T-helper 1 cell treated with Interleukin-12 subunit alpha and Interleukin-12 subunit beta and Interleukin-4 antibody, amounts not matched to agents 30 ng/mL and 1 ng/mL, for 36 hours (primary cell): ENCODE measurements around the gene HCN1. TPM values are rescaled to one million over a fixed set of nuclear protein-coding genes. Genes with fewer than 3 reads are reported as not detected.
"Not testable (repeated sequence)": the region's sequence is repeated elsewhere in the genome, so short reads cannot be mapped to it uniquely, and the experiment has no call there.

Source experiments
- intact Hi-C: fragments of 100-400 bp; cut with micrococcal nuclease; formaldehyde crosslinking; loops from one replicate; pipeline ENCODE4 v1.15.1; 2024
- total RNA-seq: library from RNA; stranded (reverse); gene quantifications from 2 replicates; pipeline ENCODE4 v1.2.3, GENCODE V29; 2022

The HCN1 gene
- total RNA-seq, 1 donor from 2014 or later: not detected

DNA sequence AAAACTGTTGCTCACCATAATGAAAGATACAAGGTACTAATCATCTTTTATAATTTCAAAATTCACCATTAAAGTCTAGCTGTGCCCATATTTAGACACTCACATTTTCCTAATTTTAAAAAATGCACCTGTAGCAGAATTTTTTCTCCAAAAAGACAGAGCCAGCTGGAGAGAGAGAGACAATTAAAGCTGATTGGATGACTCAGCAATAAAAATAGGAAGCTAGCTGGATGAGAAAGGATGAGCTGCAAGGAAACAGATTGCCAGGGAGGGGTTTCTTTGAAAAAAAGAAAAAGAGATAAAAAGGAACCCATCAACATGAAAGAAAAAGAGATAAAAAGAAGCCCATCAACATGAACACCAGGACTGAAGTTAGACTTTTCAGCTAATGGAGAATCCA, 73.8 kb downstream of the HCN1 start:
- intact Hi-C loops: no loop called here

DNA sequence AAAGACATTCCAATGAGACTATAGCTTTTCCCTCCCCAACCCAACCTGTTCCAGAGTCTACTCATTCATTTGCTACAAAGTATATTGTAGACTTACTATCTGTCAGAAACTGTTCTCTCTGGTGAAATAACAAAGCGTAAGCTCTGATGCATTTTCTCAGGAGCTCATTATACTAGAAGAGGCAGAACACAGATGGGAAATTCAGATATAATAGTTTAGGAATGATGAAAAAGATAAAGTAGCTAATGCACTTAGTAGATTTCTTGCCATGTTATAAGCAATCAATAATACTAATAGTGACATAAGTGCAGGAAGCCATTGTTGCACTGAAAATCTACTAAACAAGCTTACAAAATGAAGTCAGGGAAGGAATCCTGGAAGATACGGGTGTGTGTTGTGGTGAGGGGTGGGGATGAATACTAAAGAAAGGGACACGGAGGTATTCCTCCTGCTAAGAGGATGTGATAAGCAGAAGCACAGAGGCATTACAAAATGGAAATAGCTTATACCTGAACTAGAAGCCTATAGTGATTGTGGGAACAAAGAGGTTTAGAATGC, 78.2 kb downstream of the HCN1 start:
- intact Hi-C loops: no loop called here

DNA sequence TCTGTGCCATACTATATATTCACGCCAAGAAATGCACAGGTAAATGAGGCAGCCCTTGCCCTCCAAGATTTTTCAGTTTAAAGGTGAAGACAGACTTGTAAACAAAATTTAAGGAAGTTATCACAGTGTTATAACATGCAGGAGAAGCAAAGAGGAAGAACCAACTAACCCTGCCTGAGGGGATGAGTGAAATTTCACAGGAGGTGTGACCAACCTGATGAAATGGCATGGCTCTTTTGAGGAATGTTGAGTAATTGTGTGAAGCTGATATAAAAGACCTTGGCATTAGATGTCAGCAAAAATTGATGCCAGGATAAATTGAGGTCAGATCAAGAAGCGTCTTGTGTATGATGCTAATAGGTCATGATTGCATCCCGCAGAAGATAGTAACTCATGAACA, 86.5 kb downstream of the HCN1 start:
- intact Hi-C loops: no loop called here

DNA sequence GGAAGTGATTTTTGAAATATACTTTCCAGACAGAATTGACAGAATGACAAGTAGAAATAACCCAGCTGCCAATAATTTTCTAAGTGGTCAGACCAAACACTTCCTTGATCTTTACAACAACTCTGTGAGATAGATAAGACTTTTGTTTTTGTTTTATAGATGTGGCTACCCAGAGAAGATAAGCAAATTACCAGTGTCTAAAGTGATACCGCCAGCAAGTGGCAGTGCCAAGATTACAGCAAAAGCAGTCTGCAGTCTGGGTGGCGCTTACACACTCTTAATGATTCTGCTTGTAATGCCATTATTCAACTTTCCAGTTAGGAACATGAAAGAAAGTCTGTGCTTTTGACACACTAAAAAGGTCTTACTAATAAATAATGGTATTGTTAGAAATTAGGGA, 92.1 kb downstream of the HCN1 start:
- intact Hi-C loops: no loop called here

DNA sequence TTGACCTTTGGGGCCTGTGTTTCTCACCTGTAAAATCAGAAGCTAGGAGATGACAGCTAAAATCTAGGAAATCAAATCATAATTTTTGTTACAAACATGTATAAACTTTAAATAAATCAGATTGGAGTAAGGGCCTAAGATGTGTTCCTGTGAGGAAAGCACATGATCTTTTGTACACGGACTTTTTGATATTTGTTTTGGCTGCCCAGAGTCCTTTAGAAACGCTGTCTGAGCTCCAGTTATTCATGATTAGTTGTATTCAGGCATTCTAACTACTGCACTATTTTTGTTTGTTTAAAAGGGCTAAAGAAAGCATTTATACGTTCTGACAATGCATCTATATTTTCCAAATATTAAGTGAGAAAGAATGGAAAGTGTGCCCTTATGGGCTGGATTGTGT, 94.8 kb downstream of the HCN1 start:
- intact Hi-C loops: no loop called here

DNA sequence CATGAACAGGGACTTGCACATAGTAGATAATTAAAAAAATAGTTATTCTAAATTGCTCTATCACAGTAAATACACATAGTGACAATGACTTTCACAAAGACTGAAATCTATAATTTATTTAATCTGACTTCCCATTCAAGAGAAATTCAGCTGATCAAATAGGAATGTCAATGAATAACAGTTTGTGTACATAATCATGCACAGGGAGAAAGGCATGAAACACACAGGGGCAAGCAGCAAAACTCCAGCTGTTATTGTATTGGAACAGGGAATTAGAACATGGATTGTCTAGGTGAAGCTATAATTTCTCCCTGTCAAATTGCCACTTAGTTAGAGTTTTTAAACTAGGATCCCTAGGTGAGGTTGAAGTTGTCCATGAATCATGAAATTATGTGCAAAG, 99.9 kb downstream of the HCN1 start:
- intact Hi-C loops: no loop called here

DNA sequence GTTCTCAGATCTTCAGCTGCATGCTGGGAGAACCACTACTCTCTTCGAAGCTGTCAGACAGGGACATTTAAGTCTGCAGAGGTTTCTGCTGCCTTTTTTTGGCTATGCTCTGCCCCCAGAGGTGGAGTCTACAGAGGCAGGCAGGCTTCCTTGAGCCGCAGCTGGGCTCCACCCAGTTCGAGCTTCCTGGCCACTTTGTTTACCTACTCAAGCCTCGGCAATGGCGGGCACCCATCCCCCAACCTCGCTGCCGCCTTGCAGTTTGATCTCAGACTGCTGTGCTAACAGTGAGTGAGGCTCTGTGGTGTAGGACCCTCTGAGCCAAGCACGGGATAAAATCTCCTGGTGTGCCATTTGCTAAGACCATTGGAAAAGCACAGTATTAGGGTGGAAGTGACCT, 110.2 kb downstream of the HCN1 start:
- intact Hi-C loops: not testable (repeated sequence)

DNA sequence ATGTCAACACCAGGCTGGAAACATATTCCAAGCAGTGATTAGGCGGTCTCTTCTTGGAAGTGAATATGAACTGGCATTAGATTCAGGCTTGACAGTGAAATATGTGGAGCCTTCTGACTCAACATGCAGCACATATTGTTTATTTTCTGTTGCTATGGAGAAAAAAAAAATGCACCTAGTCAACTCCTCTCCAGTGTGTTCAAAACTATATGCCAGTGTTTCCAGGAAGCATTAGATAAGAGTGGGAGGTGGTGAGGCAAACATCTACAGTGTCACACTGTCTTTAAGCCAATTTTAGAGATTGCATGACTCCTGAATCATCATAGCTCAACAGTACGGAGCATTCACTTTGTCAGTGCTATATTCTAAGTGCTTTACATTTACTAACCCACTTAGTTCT, 117.9 kb downstream of the HCN1 start:
- intact Hi-C loops: no loop called here

DNA sequence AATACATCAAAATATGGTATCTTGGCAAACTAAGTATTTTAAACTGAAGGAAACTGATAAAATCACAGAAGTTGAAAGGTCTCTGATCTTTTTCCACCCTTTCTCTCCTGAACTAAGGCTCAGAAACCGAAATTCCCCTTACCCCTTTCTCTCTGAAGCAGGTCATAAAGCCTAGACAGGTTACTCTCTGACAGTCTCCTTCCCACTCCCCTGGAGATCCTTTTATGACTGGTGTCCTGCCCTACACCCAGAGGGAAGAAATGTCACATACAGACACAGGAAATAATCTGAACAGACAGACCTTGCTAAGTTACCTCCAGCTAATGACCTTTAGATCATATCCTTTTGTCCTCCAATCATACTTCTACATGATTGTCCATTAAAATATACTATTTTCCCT, 127.4 kb downstream of the HCN1 start:
- intact Hi-C loops: no loop called here

DNA sequence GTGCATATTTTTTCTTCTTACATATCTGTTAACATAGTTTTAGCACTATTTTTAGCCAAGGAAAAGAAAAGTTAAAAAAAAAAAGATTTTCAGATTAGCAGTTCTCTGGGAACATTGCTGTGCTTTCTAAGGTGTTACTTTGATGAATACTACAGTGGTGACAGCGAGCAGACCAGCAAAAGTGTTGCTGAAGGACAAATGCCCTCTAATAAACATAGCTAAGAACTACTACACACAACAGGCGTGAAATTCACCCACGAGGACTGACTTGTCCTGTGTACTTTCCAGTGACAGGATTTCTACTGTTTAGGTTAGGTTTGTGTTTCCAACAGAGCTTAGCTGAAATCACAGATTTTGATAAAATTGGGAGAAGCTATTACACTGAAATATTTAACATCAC, 153.8 kb downstream of the HCN1 start:
- intact Hi-C loops: no loop called here

DNA sequence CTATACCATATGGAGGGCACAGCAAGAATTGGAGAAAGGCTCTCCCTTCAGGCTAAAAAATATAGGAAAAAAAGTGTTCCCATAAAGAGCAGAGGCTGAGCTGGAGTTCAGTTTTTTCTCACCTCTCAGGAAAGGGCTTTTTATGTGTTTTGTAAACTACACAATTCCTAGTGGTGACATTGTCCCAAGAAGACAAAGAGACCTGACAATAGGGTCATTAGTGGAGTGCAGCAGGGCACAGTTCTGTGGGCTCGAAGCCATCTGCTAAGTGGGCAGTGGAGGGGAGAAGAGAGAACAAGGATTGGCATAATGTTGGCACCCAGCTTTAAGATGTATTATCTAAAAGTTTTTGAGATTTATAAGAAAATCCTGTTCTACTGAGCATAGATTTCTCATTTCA, 162.5 kb downstream of the HCN1 start:
- intact Hi-C loops: no loop called here

DNA sequence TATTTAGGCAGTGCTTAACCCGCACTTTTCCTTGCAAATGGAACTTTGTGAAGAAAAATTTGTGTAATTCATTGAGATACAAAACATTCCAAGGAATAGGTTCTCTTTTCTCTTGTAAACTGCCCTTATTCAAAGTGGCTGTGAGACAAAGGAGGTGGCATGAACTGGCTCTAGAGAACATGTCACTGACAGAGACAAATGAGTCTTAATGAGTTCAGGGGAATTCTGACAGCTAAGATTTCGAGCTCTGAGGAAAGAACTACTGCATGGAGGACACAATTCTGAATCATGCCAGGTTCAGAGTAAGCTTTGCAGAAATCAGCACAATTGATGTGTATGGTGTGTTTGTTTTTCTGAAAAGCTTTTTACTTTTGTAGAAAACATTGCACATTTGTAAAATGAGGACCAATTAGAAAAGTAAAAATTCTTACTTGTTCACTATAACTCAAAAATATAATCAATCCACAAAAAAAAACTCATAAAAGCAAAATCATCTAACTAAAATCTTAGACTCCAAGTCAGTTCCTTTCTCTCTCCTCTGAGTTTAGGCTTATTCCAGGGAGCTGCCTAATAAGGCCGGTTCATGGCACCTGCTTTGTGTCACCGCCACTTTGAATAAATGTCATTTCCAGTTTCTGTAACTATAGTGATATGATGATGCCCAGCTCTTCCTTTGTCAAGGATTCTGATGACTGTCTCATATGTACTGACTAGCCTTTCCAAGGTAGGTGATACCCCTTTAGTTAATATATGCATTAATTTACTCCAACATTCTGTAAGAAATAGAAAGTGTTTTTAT, 163.2 kb downstream of the HCN1 start:
- intact Hi-C loops: no loop called here

DNA sequence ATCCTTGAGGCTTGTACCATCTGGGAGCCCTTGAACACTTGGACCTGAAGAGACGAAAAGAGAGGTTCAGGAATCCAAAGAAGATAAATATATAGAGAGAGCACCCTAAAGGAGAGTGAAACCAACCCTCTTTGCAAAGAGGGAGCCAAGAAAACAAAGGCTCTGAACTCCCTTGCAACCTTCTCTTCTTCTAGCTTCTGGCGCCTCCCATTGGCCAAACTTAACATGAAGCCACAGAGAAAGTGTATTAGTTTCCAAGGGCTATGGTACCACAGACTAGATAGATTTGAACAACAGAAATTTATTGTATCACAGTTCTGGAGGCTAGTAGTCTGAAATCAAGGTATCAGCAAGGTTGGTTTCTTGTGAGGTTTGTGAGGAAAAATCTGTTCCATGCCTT, 175.1 kb downstream of the HCN1 start:
- intact Hi-C loops: no loop called here

DNA sequence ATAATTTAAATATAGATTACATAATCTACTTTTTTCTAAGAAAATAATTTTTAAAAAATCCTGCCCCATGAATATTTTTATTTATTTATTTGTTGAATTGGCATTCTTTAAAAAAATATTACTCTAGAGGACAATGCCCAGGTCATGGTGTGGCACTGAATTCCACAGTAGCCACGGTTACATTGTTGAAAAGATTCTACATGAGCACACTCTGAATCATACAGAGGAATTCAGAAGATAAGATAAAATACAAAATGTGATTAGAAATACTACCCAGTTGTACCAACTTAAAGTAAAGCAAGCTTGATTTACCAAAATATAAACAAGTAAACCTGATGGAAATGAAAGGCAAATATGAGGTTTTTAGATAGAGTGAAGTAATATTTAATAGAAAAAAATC, 183.7 kb downstream of the HCN1 start:
- intact Hi-C loops: no loop called here

DNA sequence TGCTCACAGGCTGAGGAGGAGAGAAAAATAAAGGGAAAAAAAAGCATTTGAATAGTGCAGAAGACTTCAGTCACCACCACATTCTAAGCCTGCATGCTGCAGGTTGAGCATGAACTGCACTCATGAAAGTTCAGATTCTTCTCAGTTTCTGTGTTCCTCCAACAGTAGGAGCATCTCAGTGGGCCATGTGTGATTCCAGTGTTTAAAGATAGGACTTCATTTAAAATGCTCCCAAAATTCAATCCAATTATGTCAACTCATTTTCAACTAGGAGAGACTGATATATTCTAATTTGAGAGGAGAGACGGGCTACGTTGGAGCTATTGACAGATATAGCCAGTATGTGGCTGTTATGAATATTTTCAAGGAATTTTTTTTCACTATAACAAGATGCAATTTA, 186.8 kb downstream of the HCN1 start:
- intact Hi-C loops: no loop called here

DNA sequence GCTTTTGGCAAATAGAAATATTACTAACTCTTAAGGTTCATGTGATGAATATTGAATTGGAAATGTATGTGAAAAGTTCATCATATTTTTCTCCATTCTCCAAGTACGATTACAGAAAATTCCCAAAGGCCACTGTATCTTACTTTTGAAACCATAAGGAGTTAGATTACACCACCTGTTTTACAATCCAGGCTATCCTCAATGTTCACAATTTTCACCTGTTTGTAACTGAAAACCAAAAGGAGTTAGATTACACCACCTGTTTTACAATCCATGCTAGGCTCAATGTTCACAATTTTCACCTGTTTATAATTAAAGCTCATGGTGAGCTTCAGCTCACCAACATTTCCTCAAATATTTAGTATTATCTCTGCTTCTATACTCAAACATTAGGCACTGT, 188.0 kb downstream of the HCN1 start:
- intact Hi-C loops: no loop called here

DNA sequence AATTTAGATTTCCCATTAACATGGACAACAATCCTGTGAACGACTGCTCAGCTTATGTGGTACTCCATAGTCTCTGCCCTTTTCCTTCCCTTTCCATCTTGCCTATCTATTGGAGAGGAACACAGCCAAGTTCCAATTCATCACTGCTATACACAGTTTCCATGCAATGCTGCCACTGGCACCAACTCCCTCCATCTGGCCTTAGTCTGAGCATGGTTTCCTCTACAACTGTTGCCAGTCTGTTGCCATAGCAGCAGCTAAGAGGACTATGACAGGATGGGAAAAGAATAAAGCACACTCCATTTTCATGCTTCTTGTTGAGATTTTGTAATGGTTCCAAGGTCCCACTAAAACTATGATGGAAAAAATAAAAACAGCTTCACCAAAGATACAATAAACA, 189.0 kb downstream of the HCN1 start:
- intact Hi-C loops: no loop called here

DNA sequence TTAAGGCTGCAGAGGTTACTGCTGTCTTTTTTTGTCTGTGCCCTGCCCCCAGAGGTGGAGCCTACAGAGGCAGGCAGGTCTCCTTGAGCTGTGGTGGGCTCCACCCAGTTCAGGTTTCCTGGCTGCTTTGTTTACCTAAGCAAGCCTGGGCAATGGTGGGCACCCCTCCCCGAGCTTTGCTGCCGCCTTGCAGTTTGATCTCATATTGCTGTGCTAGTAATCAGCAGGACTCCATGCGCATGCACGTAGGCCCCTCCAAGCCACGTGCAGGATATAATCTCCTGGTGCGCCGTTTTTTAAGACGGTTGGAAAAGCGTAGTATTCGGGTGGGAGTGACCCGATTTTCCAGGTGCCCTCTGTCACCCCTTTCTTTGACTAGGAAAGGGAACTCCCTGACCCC, 197.2 kb downstream of the HCN1 start:
- intact Hi-C loops: not testable (repeated sequence)

DNA sequence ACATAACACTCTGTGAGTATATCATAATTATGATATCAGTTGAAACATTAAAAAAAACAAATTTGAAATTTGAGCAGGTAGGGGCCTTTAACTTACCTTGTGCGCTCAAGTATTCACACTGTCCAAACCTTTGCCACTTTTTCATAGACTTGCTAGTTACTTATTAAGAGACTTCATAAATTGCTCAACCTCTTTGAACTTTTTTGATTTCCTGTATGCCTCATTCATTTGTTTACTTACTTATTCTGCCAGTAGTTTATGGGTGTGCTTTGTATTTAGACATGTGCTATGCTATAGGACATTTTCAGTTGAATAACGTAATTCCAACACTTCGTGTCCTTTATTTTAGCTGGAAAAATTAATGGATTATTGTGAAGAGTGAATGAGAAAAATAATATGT, 204.8 kb downstream of the HCN1 start:
- intact Hi-C loops: no loop called here

DNA sequence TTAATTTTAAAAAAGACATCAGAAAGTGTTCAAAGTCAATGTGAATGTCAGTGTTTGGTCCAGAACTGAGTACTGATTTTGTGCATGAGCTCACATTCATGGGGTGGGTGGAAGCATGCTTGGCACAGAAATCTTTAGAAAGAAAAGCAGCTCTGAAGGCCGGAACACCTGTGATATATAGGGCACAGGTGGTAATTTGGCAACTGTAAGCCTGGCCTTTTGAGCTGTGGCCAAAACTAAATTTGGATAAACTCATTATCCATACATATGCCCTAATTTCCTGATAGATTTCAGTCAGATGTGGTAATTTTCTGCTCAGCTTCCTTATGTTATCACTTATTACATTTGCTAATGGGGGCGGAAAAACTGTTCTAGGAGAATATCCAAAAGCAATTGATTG, 211.4 kb downstream of the HCN1 start:
- intact Hi-C loops: no loop called here

DNA sequence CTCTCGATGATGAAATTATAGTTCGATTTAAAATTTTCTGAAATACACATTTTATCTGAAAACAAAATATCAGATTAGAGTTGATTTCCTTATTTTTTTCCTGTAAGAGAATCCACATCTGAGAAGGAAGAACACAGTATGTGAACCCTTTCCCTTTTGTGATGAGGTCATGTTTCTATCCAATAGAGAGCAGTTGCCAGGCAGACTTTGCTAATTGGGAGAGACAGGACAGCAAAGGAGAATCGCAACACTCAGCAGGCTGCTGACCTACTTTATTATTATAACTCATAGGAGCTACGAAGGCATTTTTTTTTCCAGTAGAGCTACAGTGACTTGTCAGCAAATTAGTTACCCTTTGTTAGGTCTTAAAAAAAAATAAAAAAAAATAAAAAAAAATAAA, 242.1 kb downstream of the HCN1 start:
- intact Hi-C loops: no loop called here

DNA sequence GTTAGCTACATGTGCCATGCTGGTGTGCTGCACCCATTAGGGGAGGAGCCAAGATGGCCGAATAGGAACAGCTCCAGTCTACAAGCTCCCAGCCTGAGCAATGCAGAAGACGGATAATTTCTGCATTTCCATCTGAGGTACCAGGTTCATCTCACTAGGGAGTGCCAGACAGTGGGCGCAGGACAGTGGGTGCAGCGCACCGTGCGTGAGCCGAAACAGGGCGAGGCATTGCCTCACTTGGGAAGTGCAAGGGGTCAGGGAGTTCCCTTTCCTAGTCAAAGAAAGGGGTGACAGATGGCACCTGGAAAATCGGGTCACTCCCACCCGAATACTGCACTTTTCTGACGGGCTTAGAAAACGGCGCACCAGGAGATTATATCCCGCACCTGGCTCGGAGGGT, 251.3 kb downstream of the HCN1 start:
- intact Hi-C loops: not testable (repeated sequence)

DNA sequence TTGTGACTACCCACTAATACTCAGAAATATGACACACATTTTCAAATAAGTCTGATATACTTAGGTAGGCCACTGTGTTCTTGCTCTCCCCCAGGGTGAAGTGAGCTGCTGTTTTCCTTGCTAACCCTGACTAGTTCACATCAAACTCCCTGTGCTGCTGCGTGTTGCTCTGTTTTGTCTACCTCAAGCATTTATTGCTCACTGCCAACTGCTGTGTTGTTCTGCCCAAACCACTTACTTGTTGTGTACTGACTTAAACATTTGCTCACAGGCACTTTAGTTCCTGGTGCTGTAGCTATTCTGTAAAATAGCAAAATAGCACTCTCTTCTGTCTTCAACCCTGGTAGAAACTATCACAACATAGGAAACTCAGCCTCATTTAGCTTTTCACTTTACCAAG, 255.7 kb downstream of the HCN1 start:
- intact Hi-C loops: no loop called here
